ENCODE data around the gene TXNDC16. TPM values are rescaled to one million over a fixed set of nuclear protein-coding genes. Genes with fewer than 3 reads are reported as not detected.

Gene TXNDC16
- polyA plus RNA-seq, 3 donors = 2.6 to 4.1 (median 3.8) TPM

DNA sequence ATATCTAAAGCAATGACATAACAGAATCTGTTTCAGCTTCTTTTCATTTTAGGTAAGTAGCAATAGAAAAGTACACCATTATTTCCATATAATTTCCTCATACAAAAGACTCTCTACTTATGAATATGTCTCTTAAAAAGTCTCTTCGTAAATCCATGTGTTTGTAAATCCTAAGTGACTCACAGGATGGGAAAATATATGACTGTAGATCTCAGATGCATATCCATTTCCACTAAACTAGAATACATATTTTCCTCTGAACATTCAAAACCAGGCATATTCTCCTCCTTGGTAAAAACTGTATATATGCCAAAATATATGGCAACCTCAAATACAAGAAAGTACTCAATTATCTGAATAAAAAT, 93.6 kb downstream of the TXNDC16 start:
- TF ChIP-seq, protein P1, sequence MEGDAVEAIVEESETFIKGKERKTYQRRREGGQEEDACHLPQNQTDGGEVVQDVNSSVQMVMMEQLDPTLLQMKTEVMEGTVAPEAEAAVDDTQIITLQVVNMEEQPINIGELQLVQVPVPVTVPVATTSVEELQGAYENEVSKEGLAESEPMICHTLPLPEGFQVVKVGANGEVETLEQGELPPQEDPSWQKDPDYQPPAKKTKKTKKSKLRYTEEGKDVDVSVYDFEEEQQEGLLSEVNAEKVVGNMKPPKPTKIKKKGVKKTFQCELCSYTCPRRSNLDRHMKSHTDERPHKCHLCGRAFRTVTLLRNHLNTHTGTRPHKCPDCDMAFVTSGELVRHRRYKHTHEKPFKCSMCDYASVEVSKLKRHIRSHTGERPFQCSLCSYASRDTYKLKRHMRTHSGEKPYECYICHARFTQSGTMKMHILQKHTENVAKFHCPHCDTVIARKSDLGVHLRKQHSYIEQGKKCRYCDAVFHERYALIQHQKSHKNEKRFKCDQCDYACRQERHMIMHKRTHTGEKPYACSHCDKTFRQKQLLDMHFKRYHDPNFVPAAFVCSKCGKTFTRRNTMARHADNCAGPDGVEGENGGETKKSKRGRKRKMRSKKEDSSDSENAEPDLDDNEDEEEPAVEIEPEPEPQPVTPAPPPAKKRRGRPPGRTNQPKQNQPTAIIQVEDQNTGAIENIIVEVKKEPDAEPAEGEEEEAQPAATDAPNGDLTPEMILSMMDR (IDR thresholded peaks at IDR 0.05) = no peak
- H3K4me1 ChIP-seq (ENCODE audit: control insufficient read depth in 1 of 2, insufficient read depth in 2 of 2, low read length in 2 of 2) = no peaks in the 10 kb centered on the region
- H2AFZ ChIP-seq (ENCODE audit: insufficient read depth, low read depth, low read length, poor library complexity, severe bottlenecking) = no peak overlapping the region
- Mint-ChIP-seq H3K36me3 (peaks cover 21 to 24% of the 10 kb centered on the region in 2 donors), H3K27me3 (ENCODE audit: low read depth in 3 of 3) (peaks cover 0 to 2% (median 0%) of the 10 kb centered on the region in 3 donors), H3K9me3 (peaks cover 2 to 16% (median 7%) of the 10 kb centered on the region in 7 donors), H3K4me3 (no peak overlapping the region), H3K27ac (no peak overlapping the region), H3K4me1 (peaks cover 6% of the 10 kb centered on the region)
- no peaks in the 10 kb centered on the region for H4K20me1 ChIP-seq (ENCODE audit: insufficient read depth, low read length)
- intact Hi-C loops (cut with micrococcal nuclease) = no loop called here
- H3K4me3 ChIP-seq (replicated peaks in 1 of 3; ENCODE audit: low read depth in 2 of 3, low read length in 3 of 3) = no peak overlapping the region
- H3K79me2 ChIP-seq (ENCODE audit: insufficient read depth, low read length) = no peaks in the 10 kb centered on the region
- no peak for DNase-seq
- no peak overlapping the region for H3K27ac ChIP-seq (ENCODE audit: low read depth in 1 of 2, low read length in 2 of 2)
- no peak overlapping the region for H3K9ac ChIP-seq (ENCODE audit: insufficient read depth, low read length, poor library complexity, severe bottlenecking)
- no peaks in the 10 kb centered on the region for H3K27me3 ChIP-seq (ENCODE audit: control insufficient read depth in 2 of 2, insufficient read depth in 2 of 2, low read length in 2 of 2)
- no peak overlapping the region for H3K4me2 ChIP-seq (replicated peaks; ENCODE audit: extremely low read depth, low read length, poor library complexity, severe bottlenecking)
- no CpG with 5 or more reads among the region's 1 CpG for WGBS (ENCODE audit: insufficient coverage)
- peaks cover 0 to 14% of the 10 kb centered on the region in 2 donors for H3K36me3 ChIP-seq (replicated peaks in 1 of 2; ENCODE audit: control insufficient read depth in 1 of 2, insufficient read depth in 2 of 2, low read length in 2 of 2)
- H3K9me3 ChIP-seq (replicated peaks in 1 of 2; ENCODE audit: control insufficient read depth in 1 of 2, insufficient read depth in 1 of 2, low read length in 2 of 2) = peaks cover 10 to 11% of the 10 kb centered on the region in 2 donors

DNA sequence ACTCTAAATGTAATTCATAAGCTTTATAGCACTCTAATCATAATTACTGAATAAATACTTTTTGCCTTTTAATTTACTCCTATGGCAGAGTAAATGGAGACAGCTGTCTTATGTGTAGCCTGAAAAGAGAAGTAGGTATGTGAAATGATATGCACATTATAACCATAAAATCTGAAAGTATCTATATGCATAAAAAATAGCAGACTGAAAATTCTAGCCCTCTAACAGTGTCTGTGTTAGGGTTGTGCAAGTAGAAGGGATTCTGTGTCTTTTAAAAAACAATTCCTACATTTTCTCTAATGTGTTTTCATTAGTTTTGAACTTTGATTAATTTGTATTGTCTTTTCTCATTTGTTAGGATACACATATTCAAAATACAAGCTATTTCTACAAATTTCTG, 94.9 kb downstream of the TXNDC16 start:
- Mint-ChIP-seq H3K27me3 (ENCODE audit: low read depth in 3 of 3) (no peaks in the 10 kb centered on the region), H3K4me3 (no peak overlapping the region), H3K27ac (no peak overlapping the region), H3K36me3 (peaks cover 20 to 27% of the 10 kb centered on the region in 2 donors), H3K4me1 (peaks cover 6% of the 10 kb centered on the region), H3K9me3 (peaks cover 2 to 14% (median 6%) of the 10 kb centered on the region in 7 donors)
- intact Hi-C loops (cut with micrococcal nuclease) = no loop called here
- no peak for DNase-seq
- Histone ChIP-seq H3K79me2 (ENCODE audit: insufficient read depth, low read length) (no peaks in the 10 kb centered on the region), H3K4me3 (replicated peaks in 1 of 3; ENCODE audit: low read depth in 2 of 3, low read length in 3 of 3) (no peak overlapping the region), H3K36me3 (replicated peaks in 1 of 2; ENCODE audit: control insufficient read depth in 1 of 2, insufficient read depth in 2 of 2, low read length in 2 of 2) (peaks cover 0 to 8% of the 10 kb centered on the region in 2 donors), H3K27me3 (ENCODE audit: control insufficient read depth in 2 of 2, insufficient read depth in 2 of 2, low read length in 2 of 2) (no peaks in the 10 kb centered on the region), H2AFZ (ENCODE audit: insufficient read depth, low read depth, low read length, poor library complexity, severe bottlenecking) (no peak overlapping the region), H3K4me1 (ENCODE audit: control insufficient read depth in 1 of 2, insufficient read depth in 2 of 2, low read length in 2 of 2) (no peaks in the 10 kb centered on the region), H3K4me2 (replicated peaks; ENCODE audit: extremely low read depth, low read length, poor library complexity, severe bottlenecking) (no peak overlapping the region), H3K9me3 (replicated peaks in 1 of 2; ENCODE audit: control insufficient read depth in 1 of 2, insufficient read depth in 1 of 2, low read length in 2 of 2) (peaks cover 9 to 10% of the 10 kb centered on the region in 2 donors), H3K9ac (ENCODE audit: insufficient read depth, low read length, poor library complexity, severe bottlenecking) (no peak overlapping the region), H3K27ac (ENCODE audit: low read depth in 1 of 2, low read length in 2 of 2) (no peak overlapping the region), H4K20me1 (ENCODE audit: insufficient read depth, low read length) (no peaks in the 10 kb centered on the region)
- TF ChIP-seq, protein P1 (IDR thresholded peaks at IDR 0.05) = no peak
